Measurements from ENCODE around the gene PRX. TPM values are rescaled to one million over a fixed set of nuclear protein-coding genes. Genes with fewer than 3 reads are reported as not detected.
"Not testable (repeated sequence)": the region's sequence is repeated elsewhere in the genome, so short reads cannot be mapped to it uniquely, and the experiment has no call there.

The PRX gene
- total and polyA plus RNA-seq, 2 experiments from 2014 or later = 4.2 TPM

DNA sequence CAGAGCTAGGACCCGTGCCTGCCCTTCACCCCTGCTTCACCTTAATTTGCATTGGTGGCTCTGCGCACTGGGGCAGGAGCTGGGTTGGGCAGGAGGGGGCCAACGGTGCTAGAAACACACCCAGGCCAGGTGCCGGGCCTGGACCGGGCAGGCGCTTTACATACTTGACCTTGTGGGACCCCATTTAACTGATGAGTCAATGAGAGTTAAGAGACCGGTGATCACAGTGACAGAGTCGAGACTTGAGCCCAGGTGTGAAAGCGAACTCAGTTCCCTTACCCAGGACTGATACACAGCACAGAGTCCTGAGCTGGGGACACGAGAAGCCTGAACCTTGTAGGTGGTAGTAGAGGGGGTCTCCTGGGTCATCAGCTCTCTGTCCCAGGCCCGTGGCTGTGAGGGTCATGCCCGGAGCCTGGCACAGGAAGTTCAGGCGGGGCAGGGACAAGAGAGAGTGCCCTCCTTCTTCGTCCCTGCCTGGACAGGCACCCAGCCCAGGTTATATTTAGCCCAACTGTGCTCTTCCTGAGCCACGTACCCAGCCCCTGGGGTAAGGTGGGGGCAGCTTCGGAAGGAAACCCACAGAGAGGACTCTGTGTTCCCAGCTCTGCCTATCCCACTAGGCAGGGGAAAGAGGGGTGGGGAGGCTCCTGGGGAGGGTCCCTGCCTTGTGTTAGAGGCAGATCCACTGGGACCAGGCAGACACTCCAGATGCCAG lies 1.9 kb downstream of the PRX start (continued):
- TF ChIP-seq POLR2AphosphoS5 (IDR thresholded peaks at IDR 0.05; ENCODE audit: low read depth) (no peak), EZH2phosphoT487 (IDR thresholded peaks at IDR 0.05; ENCODE audit: unreplicated experiment) (no peak)

DNA sequence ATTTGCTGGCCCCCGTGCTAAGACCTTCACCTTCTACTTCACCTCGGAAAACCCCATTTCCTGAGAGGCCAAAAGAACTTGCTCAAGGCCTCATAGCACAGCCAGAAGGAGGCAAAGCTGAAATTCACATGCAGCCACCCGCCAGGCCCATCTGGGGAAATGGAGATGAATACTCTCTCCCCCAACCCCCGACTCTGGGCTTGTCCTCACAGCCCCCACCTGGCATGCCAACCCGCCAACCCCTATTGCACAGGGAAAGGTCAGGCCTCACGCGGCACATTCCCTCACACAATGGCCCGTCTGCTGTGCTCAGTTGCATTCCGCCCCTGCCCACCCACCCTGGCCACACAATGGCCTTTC lies 3.2 kb downstream of the PRX start:
- Histone ChIP-seq H4K20me1 (replicated peaks; ENCODE audit: insufficient read depth) (no peaks in the 10 kb centered on the region), H3K36me3 (ENCODE audit: insufficient read depth) (no peaks in the 10 kb centered on the region), H3K4me2 (peak overlapping the region; percentile 66; the same call in 1 of the 2 replicates), H3K79me2 (replicated peaks; ENCODE audit: insufficient read depth) (no peaks in the 10 kb centered on the region), H3F3A (replicated peaks; ENCODE audit: low read depth) (0 out of 2 replicates have a peak, but pooled peaks cover 3% of the 10 kb centered on the region), H3K4me3 (no peak overlapping the region), H3K4me1 (ENCODE audit: insufficient read depth) (peaks cover 25% of the 10 kb centered on the region), H3K27ac (ENCODE audit: low read depth) (peak overlapping the region; percentile 66), H2AFZ (0 out of 2 replicates have a peak overlapping the region, but pooled peaks have one; percentile 56), H3K9me2 (ENCODE audit: insufficient read depth) (no peaks in the 10 kb centered on the region), H3K27me3 (ENCODE audit: insufficient read depth) (no peaks in the 10 kb centered on the region)
- Mint-ChIP-seq H3K36me3 (ENCODE audit: low read depth) (no peaks in the 10 kb centered on the region), H3K27ac (peak overlapping the region; percentile 90), H3K27me3 (ENCODE audit: insufficient read depth, low read depth, poor library complexity) (peaks cover 4% of the 10 kb centered on the region), H3K4me3 (no peak overlapping the region), H3K9me3 (no peaks in the 10 kb centered on the region), H3K4me1 (peaks cover 31% of the 10 kb centered on the region)
- TF ChIP-seq ZNF114 (CRISPR knock-in tag; IDR thresholded peaks at IDR 0.05) = no peak
- TF ChIP-seq EZH2phosphoT487 (IDR thresholded peaks at IDR 0.05; ENCODE audit: unreplicated experiment) = no peak
- TF ChIP-seq STAT1 (IDR thresholded peaks at IDR 0.05; ENCODE audit: unreplicated experiment) = no peak
- no peak for TF ChIP-seq EZH2 (IDR thresholded peaks at IDR 0.05; ENCODE audit: low read depth, unreplicated experiment)
- TF ChIP-seq ZNF331 (CRISPR knock-in tag; IDR thresholded peaks at IDR 0.05; ENCODE audit: low read depth) = no peak
- no peak for TF ChIP-seq REST (IDR thresholded peaks at IDR 0.05; ENCODE audit: unreplicated experiment)
- ATAC-seq = peak; percentile 60
- peak; percentile 73 for DNase-seq (ENCODE audit: low spot score)

DNA sequence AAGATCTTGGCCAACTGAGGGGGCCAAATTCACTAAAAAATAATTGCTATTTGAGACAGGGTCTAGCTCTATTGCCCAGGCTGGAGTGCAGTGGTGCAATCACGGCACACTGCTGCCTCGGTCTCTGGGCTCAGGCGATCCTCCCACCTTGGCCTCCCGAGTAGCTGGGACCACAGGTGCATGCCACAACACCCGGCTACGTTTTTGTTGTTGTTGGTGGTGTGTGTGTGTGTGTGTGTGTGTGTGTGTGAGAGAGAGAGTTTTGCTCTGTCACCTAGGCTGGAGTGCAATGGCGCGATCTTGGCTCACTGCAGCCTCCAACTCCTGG lies 4.6 kb downstream of the PRX start:
- H3K4me3 Mint-ChIP-seq; H3K4me3 ChIP-seq; H3K27me3 ChIP-seq (ENCODE audit: insufficient read depth); H2AFZ ChIP-seq; H3K27me3 Mint-ChIP-seq (ENCODE audit: insufficient read depth, low read depth, poor library complexity); H3K9me2 ChIP-seq (ENCODE audit: insufficient read depth); H3K36me3 ChIP-seq (ENCODE audit: insufficient read depth); H3K4me2 ChIP-seq; H4K20me1 ChIP-seq (replicated peaks; ENCODE audit: insufficient read depth); H3F3A ChIP-seq (replicated peaks; ENCODE audit: low read depth); H3K36me3 Mint-ChIP-seq (ENCODE audit: low read depth); H3K9me3 Mint-ChIP-seq; DNase-seq (ENCODE audit: low spot score); ATAC-seq; H3K27ac ChIP-seq (ENCODE audit: low read depth); H3K27ac Mint-ChIP-seq; H3K79me2 ChIP-seq (replicated peaks; ENCODE audit: insufficient read depth): not testable (repeated sequence)
- peaks cover 28% of the 10 kb centered on the region for H3K4me1 ChIP-seq (ENCODE audit: insufficient read depth)
- H3K4me1 Mint-ChIP-seq = peaks cover 33% of the 10 kb centered on the region
